Pancreas (tissue), 10 donors: Measurements from ENCODE around the gene DNAH17. TPM values are rescaled to one million over a fixed set of nuclear protein-coding genes. Genes with fewer than 3 reads are reported as not detected.
A peak's percentile ranks its signal among the peaks of the same experiment; 100 is the strongest.

ENCODE experiments used
- ATAC-seq, 4 donors: fragments of 200-7000 bp; cut with Tn5 transposase; one replicate each; pipeline versions ENCODE4 v1.8.0 to v1.9.1; 2020; ENCODE audit warnings: mild to moderate bottlenecking in 4 of 4, moderate library complexity in 4 of 4
- DNase-seq, 6 donors: peaks; one replicate each; pipeline ENCODE4 v3.0.0-alpha.2; 2020
- FAIRE-seq: peaks from 2 replicates; lab custom pipeline; 2012; peaks lifted over from hg19 to GRCh38; lab: Jason Lieb, UNC
- H3K27ac ChIP-seq, 4 donors: fragments of 200-600 bp; sonication (generic); 1 replicate in 3 of 4; 2 replicates in 1 of 4; pipeline versions ENCODE4 v1.5.0 to v1.8.0; 2020
- H3K27me3 ChIP-seq, 4 donors: fragments of 200-600 bp; one replicate each; pipeline ENCODE4 v1.8.0; 2021
- H3K36me3 ChIP-seq, 3 donors: fragments of 200-600 bp; sonication (generic) in 1 of 3; one replicate each; pipeline versions ENCODE4 v1.5.0 to v1.8.0; 2020 to 2021
- H3K4me1 ChIP-seq, 3 donors: fragments of 200-600 bp; one replicate each; pipeline ENCODE4 v1.8.0; 2021
- H3K4me3 ChIP-seq, 4 donors: fragments of 200-600 bp; sonication (generic) in 2 of 4; one replicate each; pipeline versions ENCODE4 v1.5.0 to v1.8.0; 2020 to 2021
- H3K9me3 ChIP-seq, 4 donors: fragments of 200-600 bp; one replicate each; pipeline ENCODE4 v1.8.0; 2021
- CTCF ChIP-seq, 4 donors: fragments of 200-600 bp; sonication (generic) in 3 of 4; IDR thresholded peaks; one replicate each; pipeline versions ENCODE4 v1.5.0 to v1.8.0; 2021; ENCODE audit warnings: antibody characterized with exemption in 4 of 4
- WGBS, 2 donors: extraction: QIAGEN DNeasy Blood & Tissue Kit; methylation state at CpG; one replicate each; pipeline ENCODE4 v1.1.7; 2013; 5-methylcytosine and 5-hydroxymethylcytosine counted together
- intact Hi-C, 3 donors: fragments of 100-400 bp; cut with DNase I; formaldehyde crosslinking; loops; one replicate each; pipeline versions ENCODE4 v1.11.1 to v1.14.2; 2022
- polyA plus RNA-seq, 2 donors: library from polyadenylated mRNA; stranded (reverse); fragments of 200-250 nt; gene quantifications; one replicate each; pipeline ENCODE4 v1.2.3, GENCODE V29; 2013
- total RNA-seq, 6 donors: library from RNA; stranded (reverse); fragmentation: NEBNext Ultra II Directional in 4 of 6; extraction: Animal tissue kit (Norgen Biotek cat#: 25700) in 4 of 6; gene quantifications; one replicate each; pipeline versions ENCODE4 v1.2.1 to v1.2.4, GENCODE V29; 2021 to 2023
- donor health status: healthy with polysubstance abuse.
- donor health status: DM: no; HTN: no; CAD: no; lungs with moderate emphysema.
- donor health status: DM: no; HTN: no; CAD: no.
- donor health status: control.
- donor health status: control.
- donor health status: Bipolar disorder and iron deficiency.
- donor health status: DM: yes; HTN: yes; CAD: no.
- donor health status: DM: no; HTN: no; CAD: no.
- donor health status: DM: no; HTN: no; CAD: no.
- donor health status: DM: yes; HTN: yes; CAD: no.

The DNAH17 gene
- total and polyA plus RNA-seq, 8 donors, result 0.02 to 0.08 (median 0.03) TPM; not detected in 5

GRCh38 chr17:78399028-78399692 is 178.0 kb downstream of the DNAH17 start:
- Histone ChIP-seq H3K9me3 (no peaks in the 10 kb centered on the region), H3K27me3 (no peaks in the 10 kb centered on the region), H3K27ac (no peak overlapping the region), H3K4me1 (peaks cover 0 to 6% (median 5%) of the 10 kb centered on the region in 3 donors), H3K36me3 (peaks cover 11 to 43% (median 39%) of the 10 kb centered on the region in 3 donors), H3K4me3 (no peak overlapping the region)
- intact Hi-C loops, result no loop called here
- TF ChIP-seq CTCF (IDR thresholded peaks at IDR 0.05), result no peak
- ATAC-seq, result no peak
- DNase-seq, result peak in 1 of 6 donors; percentile 37
- no peak for FAIRE-seq
- WGBS, 2 donors, result 86% methylated on average over 28 of the region's 28 CpGs

GRCh38 chr17:78398390-78398789 is 178.8 kb downstream of the DNAH17 start:
- TF ChIP-seq CTCF (IDR thresholded peaks at IDR 0.05), result no peak
- Histone ChIP-seq H3K36me3 (peaks cover 11 to 36% (median 33%) of the 10 kb centered on the region in 3 donors), H3K4me1 (peaks cover 0 to 6% (median 5%) of the 10 kb centered on the region in 3 donors), H3K27me3 (no peaks in the 10 kb centered on the region), H3K4me3 (no peak overlapping the region), H3K27ac (no peak overlapping the region), H3K9me3 (no peaks in the 10 kb centered on the region)
- intact Hi-C loops, result no loop called here
- ATAC-seq (no peak), DNase-seq (no peak), FAIRE-seq (no peak)
- 90 to 94% methylated on average over 3 of the region's 3 CpGs for WGBS, 2 donors

- Histone ChIP-seq H3K4me1 (peaks cover 0 to 6% (median 5%) of the 10 kb centered on the region in 3 donors), H3K4me3 (no peak overlapping the region), H3K27ac (no peak overlapping the region), H3K36me3 (peaks cover 11 to 33% (median 29%) of the 10 kb centered on the region in 3 donors), H3K27me3 (no peaks in the 10 kb centered on the region), H3K9me3 (no peaks in the 10 kb centered on the region)
- TF ChIP-seq CTCF (IDR thresholded peaks at IDR 0.05), result no peak
- DNase-seq (no peak), ATAC-seq (no peak), FAIRE-seq (no peak)
- intact Hi-C loops, result no loop called here
- 65 to 73% methylated on average over 12 to 13 of the region's 13 CpGs for WGBS, 2 donors
Measured at GRCh38 chr17:78397681-78398101, 179.5 kb downstream of the DNAH17 start.

- intact Hi-C loops, result no loop called here
- Histone ChIP-seq H3K36me3 (peaks cover 11 to 33% (median 29%) of the 10 kb centered on the region in 3 donors), H3K4me3 (no peak overlapping the region), H3K4me1 (peaks cover 0 to 6% (median 5%) of the 10 kb centered on the region in 3 donors), H3K27me3 (no peaks in the 10 kb centered on the region), H3K27ac (peak overlapping the region in 3 of 4 donors; percentile 12 to 25 (median 20)), H3K9me3 (no peaks in the 10 kb centered on the region)
- WGBS, 2 donors, result 26 to 37% methylated on average over 14 of the region's 14 CpGs
- TF ChIP-seq CTCF (IDR thresholded peaks at IDR 0.05), result no peak
- peak; percentile 52 to 90 (median 81) for DNase-seq
- no peak for FAIRE-seq
- ATAC-seq, result peak; percentile 86 to 97 (median 92)
Measured at GRCh38 chr17:78396441-78397337, 180.5 kb downstream of the DNAH17 start.
